Measurements from ENCODE around the gene PRKD2. TPM values are rescaled to one million over a fixed set of nuclear protein-coding genes. Genes with fewer than 3 reads are reported as not detected.

The PRKD2 gene
- total and polyA plus RNA-seq, 2 experiments from 2014 or later = 53.8 to 68.0 TPM

DNA sequence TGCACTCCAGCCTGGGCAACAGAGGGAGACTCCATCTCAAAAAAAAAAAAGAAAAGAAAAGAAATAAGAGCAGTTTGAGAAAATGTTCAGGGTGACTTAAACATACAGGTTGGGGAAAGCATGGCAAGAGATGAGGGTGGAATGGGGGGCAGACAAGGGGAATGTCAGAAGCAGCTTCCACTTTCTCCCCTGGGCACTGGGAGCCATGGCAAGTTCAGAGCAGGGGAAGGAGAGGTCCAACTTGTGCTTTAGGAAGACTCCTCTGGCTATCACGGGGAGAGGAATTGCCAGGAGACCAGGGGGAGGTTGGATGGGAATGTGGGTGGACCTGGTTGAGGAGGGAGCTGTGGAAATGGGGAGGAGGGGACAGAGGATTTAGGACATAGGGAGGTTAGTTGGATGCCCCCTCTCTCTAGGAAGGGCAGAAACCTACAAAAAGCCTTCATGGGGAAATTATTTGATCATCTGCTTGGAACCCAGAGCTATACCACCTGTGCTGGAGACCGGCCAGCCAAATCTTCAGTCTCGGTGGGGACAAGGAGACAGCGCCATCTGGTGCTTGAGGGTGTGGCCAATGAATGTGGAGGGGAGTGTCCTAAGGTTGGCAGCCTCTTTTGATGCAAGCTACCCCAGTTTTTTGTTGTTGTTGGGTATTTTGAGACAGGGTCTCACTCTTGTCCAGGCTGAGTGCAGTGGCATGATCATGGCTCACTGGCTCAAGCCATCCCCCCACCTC is 36.7 kb upstream of the PRKD2 start:
- H3K4me2 ChIP-seq = no peak overlapping the region
- Mint-ChIP-seq H3K27ac (no peak overlapping the region), H3K27me3 (ENCODE audit: insufficient read depth, low read depth, poor library complexity) (peaks cover 9% of the 10 kb centered on the region), H3K36me3 (ENCODE audit: low read depth) (peaks cover 59% of the 10 kb centered on the region), H3K4me3 (no peak overlapping the region; the same call in 2 of the 3 replicates), H3K4me1 (peaks cover 1% of the 10 kb centered on the region; the same call in 2 of the 3 replicates), H3K9me3 (no peaks in the 10 kb centered on the region)
- DNase-seq (ENCODE audit: low spot score) (peak; percentile 87), ATAC-seq (peak; percentile 67)
- H2AFZ ChIP-seq = no peak overlapping the region
- H4K20me1 ChIP-seq (replicated peaks; ENCODE audit: insufficient read depth) = no peaks in the 10 kb centered on the region; the same call in 1 of the 2 replicates
- H3K9me2 ChIP-seq (ENCODE audit: insufficient read depth) = no peaks in the 10 kb centered on the region
- H3K27me3 ChIP-seq (ENCODE audit: insufficient read depth) = no peaks in the 10 kb centered on the region
- H3K79me2 ChIP-seq (replicated peaks; ENCODE audit: insufficient read depth) = 0 out of 2 replicates have a peak, but pooled peaks cover 2% of the 10 kb centered on the region
- H3K4me1 ChIP-seq (ENCODE audit: insufficient read depth) = no peaks in the 10 kb centered on the region
- H3K27ac ChIP-seq (ENCODE audit: low read depth) = peak overlapping the region; percentile 28; the same call in 1 of the 2 replicates
- H3K36me3 ChIP-seq (ENCODE audit: insufficient read depth) = peaks cover 4% of the 10 kb centered on the region; the same call in 1 of the 2 replicates
- H3F3A ChIP-seq (replicated peaks; ENCODE audit: low read depth) = 0 out of 2 replicates have a peak, but pooled peaks cover 10% of the 10 kb centered on the region
- TF ChIP-seq, protein P1, sequence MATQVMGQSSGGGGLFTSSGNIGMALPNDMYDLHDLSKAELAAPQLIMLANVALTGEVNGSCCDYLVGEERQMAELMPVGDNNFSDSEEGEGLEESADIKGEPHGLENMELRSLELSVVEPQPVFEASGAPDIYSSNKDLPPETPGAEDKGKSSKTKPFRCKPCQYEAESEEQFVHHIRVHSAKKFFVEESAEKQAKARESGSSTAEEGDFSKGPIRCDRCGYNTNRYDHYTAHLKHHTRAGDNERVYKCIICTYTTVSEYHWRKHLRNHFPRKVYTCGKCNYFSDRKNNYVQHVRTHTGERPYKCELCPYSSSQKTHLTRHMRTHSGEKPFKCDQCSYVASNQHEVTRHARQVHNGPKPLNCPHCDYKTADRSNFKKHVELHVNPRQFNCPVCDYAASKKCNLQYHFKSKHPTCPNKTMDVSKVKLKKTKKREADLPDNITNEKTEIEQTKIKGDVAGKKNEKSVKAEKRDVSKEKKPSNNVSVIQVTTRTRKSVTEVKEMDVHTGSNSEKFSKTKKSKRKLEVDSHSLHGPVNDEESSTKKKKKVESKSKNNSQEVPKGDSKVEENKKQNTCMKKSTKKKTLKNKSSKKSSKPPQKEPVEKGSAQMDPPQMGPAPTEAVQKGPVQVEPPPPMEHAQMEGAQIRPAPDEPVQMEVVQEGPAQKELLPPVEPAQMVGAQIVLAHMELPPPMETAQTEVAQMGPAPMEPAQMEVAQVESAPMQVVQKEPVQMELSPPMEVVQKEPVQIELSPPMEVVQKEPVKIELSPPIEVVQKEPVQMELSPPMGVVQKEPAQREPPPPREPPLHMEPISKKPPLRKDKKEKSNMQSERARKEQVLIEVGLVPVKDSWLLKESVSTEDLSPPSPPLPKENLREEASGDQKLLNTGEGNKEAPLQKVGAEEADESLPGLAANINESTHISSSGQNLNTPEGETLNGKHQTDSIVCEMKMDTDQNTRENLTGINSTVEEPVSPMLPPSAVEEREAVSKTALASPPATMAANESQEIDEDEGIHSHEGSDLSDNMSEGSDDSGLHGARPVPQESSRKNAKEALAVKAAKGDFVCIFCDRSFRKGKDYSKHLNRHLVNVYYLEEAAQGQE (IDR thresholded peaks at IDR 0.05; ENCODE audit: unreplicated experiment) = no peak
- TF ChIP-seq, protein P2, sequence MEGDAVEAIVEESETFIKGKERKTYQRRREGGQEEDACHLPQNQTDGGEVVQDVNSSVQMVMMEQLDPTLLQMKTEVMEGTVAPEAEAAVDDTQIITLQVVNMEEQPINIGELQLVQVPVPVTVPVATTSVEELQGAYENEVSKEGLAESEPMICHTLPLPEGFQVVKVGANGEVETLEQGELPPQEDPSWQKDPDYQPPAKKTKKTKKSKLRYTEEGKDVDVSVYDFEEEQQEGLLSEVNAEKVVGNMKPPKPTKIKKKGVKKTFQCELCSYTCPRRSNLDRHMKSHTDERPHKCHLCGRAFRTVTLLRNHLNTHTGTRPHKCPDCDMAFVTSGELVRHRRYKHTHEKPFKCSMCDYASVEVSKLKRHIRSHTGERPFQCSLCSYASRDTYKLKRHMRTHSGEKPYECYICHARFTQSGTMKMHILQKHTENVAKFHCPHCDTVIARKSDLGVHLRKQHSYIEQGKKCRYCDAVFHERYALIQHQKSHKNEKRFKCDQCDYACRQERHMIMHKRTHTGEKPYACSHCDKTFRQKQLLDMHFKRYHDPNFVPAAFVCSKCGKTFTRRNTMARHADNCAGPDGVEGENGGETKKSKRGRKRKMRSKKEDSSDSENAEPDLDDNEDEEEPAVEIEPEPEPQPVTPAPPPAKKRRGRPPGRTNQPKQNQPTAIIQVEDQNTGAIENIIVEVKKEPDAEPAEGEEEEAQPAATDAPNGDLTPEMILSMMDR (conservative IDR thresholded peaks at IDR 0.05; ENCODE audit: low read depth in 2 of 2) = peak; percentile 70 to 87
- H3K4me3 ChIP-seq = no peak overlapping the region

DNA sequence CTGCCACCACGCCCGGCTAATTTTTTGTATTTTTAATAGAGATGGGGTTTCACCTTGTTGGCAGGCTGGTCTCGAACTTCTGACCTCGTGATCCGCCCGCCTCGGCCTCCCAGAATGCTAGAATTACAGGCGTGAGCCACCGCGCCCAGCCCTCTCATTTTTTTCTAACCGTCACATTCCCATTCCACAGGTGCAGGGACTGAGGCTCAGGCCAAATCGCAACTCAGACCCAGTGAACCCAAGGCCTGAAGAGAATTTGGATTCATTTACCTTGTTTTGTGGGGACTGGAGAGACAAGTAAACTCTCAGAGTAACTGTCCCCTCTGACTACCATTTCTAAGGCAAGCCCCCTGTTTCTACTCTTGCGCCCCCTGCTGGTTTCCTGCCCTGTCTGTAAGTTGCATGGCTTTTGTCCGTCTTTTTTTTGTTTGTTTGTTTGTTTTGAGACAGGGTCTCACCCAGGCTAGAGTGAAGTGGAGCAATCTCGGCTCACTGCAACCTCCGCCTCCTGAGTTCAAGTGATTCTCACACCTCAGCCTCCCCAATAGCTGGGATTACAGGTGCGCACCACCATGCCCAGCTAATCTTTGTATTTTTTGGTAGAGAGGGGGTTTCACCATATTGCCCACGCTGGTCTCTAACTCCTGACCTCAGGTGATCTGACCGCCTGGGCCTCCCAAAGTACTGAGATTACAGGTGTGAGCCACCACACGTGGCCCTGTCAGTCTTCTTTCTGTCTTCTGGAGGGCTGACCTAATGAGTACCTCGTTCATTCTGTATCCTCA is 31.6 kb upstream of the PRKD2 start:
- Histone ChIP-seq H4K20me1 (replicated peaks; ENCODE audit: insufficient read depth) (peaks cover 21% of the 10 kb centered on the region), H3K4me2 (no peak overlapping the region), H3K4me3 (no peak overlapping the region), H2AFZ (no peak overlapping the region), H3F3A (replicated peaks; ENCODE audit: low read depth) (0 out of 2 replicates have a peak, but pooled peaks cover 14% of the 10 kb centered on the region), H3K79me2 (replicated peaks; ENCODE audit: insufficient read depth) (peaks cover 25% of the 10 kb centered on the region), H3K9me2 (ENCODE audit: insufficient read depth) (no peaks in the 10 kb centered on the region), H3K4me1 (ENCODE audit: insufficient read depth) (peaks cover 3% of the 10 kb centered on the region; the same call in 1 of the 2 replicates), H3K36me3 (ENCODE audit: insufficient read depth) (peaks cover 4% of the 10 kb centered on the region; the same call in 1 of the 2 replicates), H3K27me3 (ENCODE audit: insufficient read depth) (no peaks in the 10 kb centered on the region), H3K27ac (ENCODE audit: low read depth) (0 out of 2 replicates have a peak overlapping the region, but pooled peaks have one; percentile 27)
- peak; percentile 96 for DNase-seq (ENCODE audit: low spot score)
- Mint-ChIP-seq H3K27me3 (ENCODE audit: insufficient read depth, low read depth, poor library complexity) (peaks cover 19% of the 10 kb centered on the region), H3K27ac (no peak overlapping the region; the same call in 1 of the 2 replicates), H3K4me1 (peaks cover 24% of the 10 kb centered on the region), H3K4me3 (peak overlapping the region; percentile 1; the same call in 2 of the 3 replicates), H3K36me3 (ENCODE audit: low read depth) (peaks cover 43% of the 10 kb centered on the region), H3K9me3 (no peaks in the 10 kb centered on the region; the same call in 2 of the 3 replicates)
- TF ChIP-seq, protein P2 (conservative IDR thresholded peaks at IDR 0.05; ENCODE audit: low read depth in 2 of 2) = peak; percentile 91 to 98
- no peak for TF ChIP-seq POLR2AphosphoS5 (IDR thresholded peaks at IDR 0.05; ENCODE audit: low read depth)
- peak; percentile 33 for ATAC-seq
